NCI-H1436 (cell line): ENCODE results near the gene GVQW3.

ENCODE experiments used
- DNase-seq: peaks from one replicate; lab custom pipeline; 2025; lab: John Stamatoyannopoulos, UW

Gene GVQW3

DNA sequence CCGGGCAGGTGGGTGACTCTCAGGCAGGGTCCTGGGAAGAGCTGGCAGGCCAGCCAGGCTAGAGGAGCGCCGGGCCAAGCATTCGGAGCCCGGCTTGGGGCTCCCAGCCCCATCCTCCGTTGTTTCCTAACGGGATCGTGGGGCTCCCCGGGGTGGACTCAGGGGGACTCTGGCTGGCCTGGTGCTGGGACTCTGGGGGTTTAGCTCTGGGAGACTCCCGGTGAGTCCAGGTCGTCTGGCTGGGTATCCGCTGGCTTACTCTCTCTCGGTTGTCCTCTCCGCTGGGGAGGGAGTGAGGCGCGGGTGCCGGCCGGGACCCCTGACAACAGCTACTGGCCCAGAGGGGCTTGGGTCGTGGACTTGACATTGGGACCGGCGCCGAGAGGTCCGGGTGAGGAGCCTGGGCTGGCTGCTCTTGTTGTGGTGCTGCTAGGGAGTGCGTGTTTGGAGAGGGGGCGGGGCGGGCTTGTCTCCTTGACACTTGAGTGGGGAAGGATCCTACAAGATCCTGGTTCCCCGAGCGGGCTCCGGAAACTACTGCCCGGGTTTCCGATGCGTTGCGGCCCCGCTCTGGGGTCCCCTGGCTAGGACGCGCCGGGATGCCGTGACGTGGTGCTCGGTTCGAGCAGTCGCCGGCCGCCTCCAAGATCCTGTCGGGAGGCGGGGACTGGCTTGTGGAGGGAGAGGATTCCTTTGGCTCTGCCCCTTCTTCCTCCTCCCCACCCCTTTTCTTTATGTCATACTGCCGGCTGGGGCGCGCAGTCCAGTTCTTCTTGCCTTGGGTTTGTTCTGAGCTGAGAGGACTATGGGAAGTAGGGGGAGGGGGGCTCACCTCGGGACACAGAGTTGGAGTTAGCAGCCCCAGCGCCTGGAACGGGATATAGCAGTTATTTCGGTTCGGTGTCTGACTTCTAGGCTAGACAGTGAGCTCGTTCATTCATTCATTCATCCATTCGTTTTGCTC, 64.3 kb downstream of the GVQW3 start:
- peak; percentile 68 for DNase-seq

DNA sequence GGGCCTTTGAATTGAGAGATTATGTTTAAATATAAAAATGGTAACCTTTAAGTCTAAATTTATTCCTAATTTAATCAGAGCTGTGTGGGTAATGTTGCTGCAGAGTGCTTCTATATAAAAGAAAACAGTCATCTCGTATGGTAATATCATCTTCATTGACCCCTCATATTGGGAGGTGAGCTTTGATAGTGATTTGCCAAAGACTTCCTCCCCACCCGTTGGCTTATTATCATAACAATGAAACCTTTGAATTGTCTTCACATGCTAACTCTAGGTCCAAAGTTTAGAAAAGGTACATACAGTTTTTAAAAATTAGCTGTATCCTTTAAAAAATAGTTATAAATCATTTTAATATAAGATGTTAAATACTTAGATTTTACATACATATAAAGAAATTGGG, 67.4 kb downstream of the GVQW3 start:
- DNase-seq: no peak

DNA sequence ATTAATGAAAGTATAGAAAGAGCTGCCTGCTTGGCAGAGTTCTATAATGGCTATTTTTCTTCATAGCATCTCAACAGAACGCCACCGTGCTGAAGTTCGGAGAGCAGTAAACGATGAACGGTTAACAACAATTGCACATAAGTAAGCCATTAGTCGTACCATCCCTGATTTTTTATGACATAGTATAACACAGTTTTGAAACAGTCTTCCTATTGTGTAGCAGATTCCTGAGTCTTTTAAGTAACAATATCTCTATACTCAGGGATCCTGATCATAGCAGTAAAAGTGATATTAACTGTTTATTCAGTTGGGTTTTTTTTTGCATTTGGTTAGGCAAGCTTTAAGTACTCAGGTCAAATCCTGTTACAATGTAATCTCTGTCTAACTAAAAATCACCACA, 72.1 kb downstream of the GVQW3 start:
- DNase-seq: no peak

DNA sequence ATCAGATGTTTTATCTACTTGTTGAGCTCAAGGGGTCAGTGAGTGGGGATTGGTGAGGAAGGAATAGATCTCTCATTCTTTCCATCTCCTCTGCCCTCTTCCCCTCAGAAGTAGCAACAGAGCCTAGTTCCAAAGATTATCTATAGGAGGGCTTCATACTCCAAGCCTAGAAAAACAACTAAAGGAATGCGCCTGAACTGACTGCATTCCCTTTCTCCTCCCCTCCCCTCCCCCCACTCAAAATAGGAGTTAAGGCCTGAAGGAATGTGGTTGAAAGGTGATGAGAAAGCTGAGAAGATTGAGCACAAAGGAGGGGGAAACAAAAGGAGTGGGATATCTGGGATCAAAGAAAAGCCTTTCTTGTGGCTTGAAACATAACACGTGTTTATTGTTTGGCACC, 74.2 kb downstream of the GVQW3 start:
- DNase-seq: no peak

DNA sequence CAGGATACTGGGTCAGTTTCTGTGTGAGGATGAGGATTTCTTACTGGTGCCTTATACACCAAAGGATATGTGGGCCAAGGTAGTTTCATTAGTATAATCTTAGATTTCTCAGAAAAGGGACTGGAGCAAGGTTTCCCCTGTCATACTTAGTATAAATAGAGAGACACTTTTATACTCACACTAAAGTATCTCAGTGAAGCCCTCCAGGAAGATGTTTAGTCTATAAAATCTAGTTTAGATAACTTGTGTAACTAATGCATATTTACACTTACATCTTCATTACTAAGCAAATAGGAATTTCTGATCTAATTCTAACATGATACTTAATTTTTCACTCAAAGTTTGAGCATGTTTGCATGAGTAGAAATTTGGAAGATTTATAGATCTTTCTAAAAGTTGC, 74.8 kb downstream of the GVQW3 start:
- no peak for DNase-seq

DNA sequence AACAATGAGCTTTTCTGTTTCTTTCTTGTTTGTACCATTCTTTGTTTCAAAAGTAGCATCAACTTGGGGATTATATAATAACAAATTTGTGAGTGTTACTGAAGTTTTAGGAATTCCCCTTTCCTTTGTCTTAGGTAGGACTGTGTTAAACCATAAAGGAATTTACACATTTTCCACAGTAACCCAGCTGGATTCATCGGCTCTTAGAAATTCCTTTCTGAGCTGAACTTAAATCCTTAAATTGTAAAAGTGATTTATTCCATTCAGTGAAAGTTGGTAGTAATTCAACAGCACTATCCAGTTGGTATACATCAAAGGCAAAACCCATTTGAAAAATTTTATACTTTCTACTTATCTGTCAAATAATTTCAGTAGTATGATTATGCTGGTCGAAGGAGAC, 75.4 kb downstream of the GVQW3 start:
- no peak for DNase-seq
